NT2/D1 (cell line): ENCODE data around the gene SPATS1.

ENCODE experiments used
- SUZ12 ChIP-seq: IDR thresholded peaks from 2 replicates; pipeline ENCODE4 v1.6.1; 2011; ENCODE audit not compliant: insufficient read length, insufficient read depth; ENCODE audit errors: extremely low read depth
- YY1 ChIP-seq: IDR thresholded peaks from 2 replicates; pipeline ENCODE4 v1.6.1; 2011; ENCODE audit not compliant: insufficient read length, insufficient read depth
- ZNF274 ChIP-seq: IDR thresholded peaks from 2 replicates; pipeline ENCODE4 v1.6.1; 2011; ENCODE audit warnings: mild to moderate bottlenecking, low read depth, low read length

GRCh38 chr6:44375071-44375470 is 32.6 kb downstream of the SPATS1 start:
- TF ChIP-seq YY1 (no peak), ZNF274 (no peak), SUZ12 (no peak)
